ENCODE measurements around the gene ANKMY2.
"Not testable (repeated sequence)": the region's sequence is repeated elsewhere in the genome, so short reads cannot be mapped to it uniquely, and the experiment has no call there.

Gene ANKMY2

GRCh38 chr7:16626388-16626787, 19.2 kb downstream of the ANKMY2 start:
- DNase-seq (ENCODE audit: low read depth in 3 of 3), result no peak

- no peak for DNase-seq (ENCODE audit: low read depth in 3 of 3)
Observed at GRCh38 chr7:16619979-16620408, 25.6 kb downstream of the ANKMY2 start.

GRCh38 chr7:16616542-16616941, 29.0 kb downstream of the ANKMY2 start:
- no peak for DNase-seq (ENCODE audit: low read depth in 3 of 3)

- no peak for DNase-seq (ENCODE audit: low read depth in 3 of 3)
Observed at GRCh38 chr7:16616122-16616521, 29.4 kb downstream of the ANKMY2 start.

- no peak for DNase-seq (ENCODE audit: low read depth in 3 of 3)
Observed at GRCh38 chr7:16615228-16615627, 30.3 kb downstream of the ANKMY2 start.

- no peak for DNase-seq (ENCODE audit: low read depth in 3 of 3)
Observed at GRCh38 chr7:16611711-16612110, 33.8 kb downstream of the ANKMY2 start.

- DNase-seq (ENCODE audit: low read depth in 3 of 3), result no peak
Observed at GRCh38 chr7:16609842-16610450, 35.6 kb downstream of the ANKMY2 start.

- no peak for DNase-seq (ENCODE audit: low read depth in 3 of 3)
Observed at GRCh38 chr7:16606704-16607103, 38.9 kb downstream of the ANKMY2 start.

- DNase-seq (ENCODE audit: low read depth in 3 of 3), result no peak
Observed at GRCh38 chr7:16604054-16604453, 41.5 kb downstream of the ANKMY2 start.

- DNase-seq (ENCODE audit: low read depth in 3 of 3), result no peak
Observed at GRCh38 chr7:16603633-16604032, 41.9 kb downstream of the ANKMY2 start.

GRCh38 chr7:16599860-16600259, 45.7 kb downstream of the ANKMY2 start:
- no peak for DNase-seq (ENCODE audit: low read depth in 3 of 3)

GRCh38 chr7:16598015-16598414, 47.5 kb downstream of the ANKMY2 start:
- no peak for DNase-seq (ENCODE audit: low read depth in 3 of 3)

GRCh38 chr7:16595596-16595995, 50.0 kb downstream of the ANKMY2 start:
- not testable (repeated sequence) for DNase-seq (ENCODE audit: low read depth in 3 of 3)

- DNase-seq (ENCODE audit: low read depth in 3 of 3), result no peak
Observed at GRCh38 chr7:16594676-16595075, 50.9 kb downstream of the ANKMY2 start.

- no peak for DNase-seq (ENCODE audit: low read depth in 3 of 3)
Observed at GRCh38 chr7:16594061-16594460, 51.5 kb downstream of the ANKMY2 start.

GRCh38 chr7:16592395-16592794, 53.2 kb downstream of the ANKMY2 start:
- no peak for DNase-seq (ENCODE audit: low read depth in 3 of 3)

- DNase-seq (ENCODE audit: low read depth in 3 of 3), result no peak
Observed at GRCh38 chr7:16590424-16590823, 55.1 kb downstream of the ANKMY2 start.

GRCh38 chr7:16589881-16590280, 55.7 kb downstream of the ANKMY2 start:
- DNase-seq (ENCODE audit: low read depth in 3 of 3), result no peak

- DNase-seq (ENCODE audit: low read depth in 3 of 3), result no peak
Observed at GRCh38 chr7:16587790-16588189, 57.8 kb downstream of the ANKMY2 start.

- no peak for DNase-seq (ENCODE audit: low read depth in 3 of 3)
Observed at GRCh38 chr7:16587129-16587528, 58.4 kb downstream of the ANKMY2 start.

- no peak for DNase-seq (ENCODE audit: low read depth in 3 of 3)
Observed at GRCh38 chr7:16586081-16586874, 59.3 kb downstream of the ANKMY2 start.

- no peak for DNase-seq (ENCODE audit: low read depth in 3 of 3)
Observed at GRCh38 chr7:16585540-16585939, 60.0 kb downstream of the ANKMY2 start.

- no peak for DNase-seq (ENCODE audit: low read depth in 3 of 3)
Observed at GRCh38 chr7:16583834-16584233, 61.7 kb downstream of the ANKMY2 start.
